ENCODE data around the gene C2CD4C. TPM values are rescaled to one million over a fixed set of nuclear protein-coding genes. Genes with fewer than 3 reads are reported as not detected.

The C2CD4C gene
- total RNA-seq, 1 donor from 2014 or later, result 1.1 TPM

DNA sequence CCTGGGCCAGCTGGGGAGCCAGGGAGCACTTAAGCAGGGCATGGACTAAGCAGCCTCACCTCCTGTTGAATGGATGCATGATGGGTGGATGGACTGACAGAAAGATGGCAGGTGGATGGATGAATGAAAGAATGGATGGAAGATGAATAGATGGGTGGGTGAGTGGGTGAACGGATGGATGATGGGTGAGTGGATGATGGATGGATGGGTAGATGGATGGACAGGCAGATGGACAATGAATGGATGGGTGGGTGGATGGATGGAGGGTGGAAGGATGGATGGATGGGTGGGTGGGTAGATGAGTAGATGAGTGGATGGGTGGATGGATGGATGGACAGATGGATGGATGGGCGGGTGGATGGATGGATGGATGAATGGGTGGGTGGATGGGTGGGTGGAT lies 33.1 kb upstream of the C2CD4C start:
- H3K4me1 Mint-ChIP-seq (ENCODE audit: low read depth), result no peaks in the 10 kb centered on the region
- H3K9me3 Mint-ChIP-seq (ENCODE audit: low read depth), result no peaks in the 10 kb centered on the region
- H3K4me3 Mint-ChIP-seq (ENCODE audit: unreplicated experiment), result no peak overlapping the region
- H3K36me3 Mint-ChIP-seq (ENCODE audit: low read depth), result peaks cover 9% of the 10 kb centered on the region
- H3K27ac Mint-ChIP-seq (ENCODE audit: unreplicated experiment), result no peak overlapping the region
- DNase-seq (ENCODE audit: low spot score), result no peak
- TF ChIP-seq, protein P1, sequence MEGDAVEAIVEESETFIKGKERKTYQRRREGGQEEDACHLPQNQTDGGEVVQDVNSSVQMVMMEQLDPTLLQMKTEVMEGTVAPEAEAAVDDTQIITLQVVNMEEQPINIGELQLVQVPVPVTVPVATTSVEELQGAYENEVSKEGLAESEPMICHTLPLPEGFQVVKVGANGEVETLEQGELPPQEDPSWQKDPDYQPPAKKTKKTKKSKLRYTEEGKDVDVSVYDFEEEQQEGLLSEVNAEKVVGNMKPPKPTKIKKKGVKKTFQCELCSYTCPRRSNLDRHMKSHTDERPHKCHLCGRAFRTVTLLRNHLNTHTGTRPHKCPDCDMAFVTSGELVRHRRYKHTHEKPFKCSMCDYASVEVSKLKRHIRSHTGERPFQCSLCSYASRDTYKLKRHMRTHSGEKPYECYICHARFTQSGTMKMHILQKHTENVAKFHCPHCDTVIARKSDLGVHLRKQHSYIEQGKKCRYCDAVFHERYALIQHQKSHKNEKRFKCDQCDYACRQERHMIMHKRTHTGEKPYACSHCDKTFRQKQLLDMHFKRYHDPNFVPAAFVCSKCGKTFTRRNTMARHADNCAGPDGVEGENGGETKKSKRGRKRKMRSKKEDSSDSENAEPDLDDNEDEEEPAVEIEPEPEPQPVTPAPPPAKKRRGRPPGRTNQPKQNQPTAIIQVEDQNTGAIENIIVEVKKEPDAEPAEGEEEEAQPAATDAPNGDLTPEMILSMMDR (IDR thresholded peaks at IDR 0.05), result no peak
- H3K27me3 Mint-ChIP-seq (ENCODE audit: low read depth), result no peaks in the 10 kb centered on the region

DNA sequence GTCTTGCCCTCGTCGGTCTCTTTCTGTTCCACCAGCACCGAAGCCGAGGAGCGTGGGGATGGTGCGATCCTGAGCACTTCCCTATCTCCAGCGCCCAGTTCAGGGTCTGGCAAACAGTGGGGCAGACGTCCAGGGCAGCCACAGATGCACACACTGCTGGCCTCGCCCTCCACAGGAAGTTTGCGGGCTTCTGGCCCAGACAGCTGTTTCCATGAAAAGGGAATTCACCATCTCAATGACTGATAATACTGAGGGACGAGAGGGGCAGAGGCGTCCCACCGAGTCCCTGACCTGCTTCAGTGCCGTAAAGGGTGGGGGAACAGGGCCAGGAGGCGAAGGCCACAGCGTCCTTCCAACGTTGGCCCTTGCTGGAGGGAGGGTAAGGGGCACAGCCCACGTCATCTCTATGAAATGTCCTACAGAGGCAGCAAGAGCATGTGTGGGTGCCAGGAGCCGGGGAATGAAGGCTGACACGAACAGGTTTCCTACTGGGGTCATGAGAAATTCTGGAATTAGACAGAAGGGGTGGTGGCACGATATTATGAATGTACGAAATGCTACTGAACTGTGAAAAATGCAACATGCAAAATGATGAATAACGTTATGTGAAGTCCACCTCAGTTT lies 32.4 kb upstream of the C2CD4C start:
- Mint-ChIP-seq H3K27me3 (ENCODE audit: low read depth) (no peaks in the 10 kb centered on the region), H3K4me3 (ENCODE audit: unreplicated experiment) (no peak overlapping the region), H3K4me1 (ENCODE audit: low read depth) (no peaks in the 10 kb centered on the region), H3K36me3 (ENCODE audit: low read depth) (peaks cover 9% of the 10 kb centered on the region), H3K9me3 (ENCODE audit: low read depth) (no peaks in the 10 kb centered on the region), H3K27ac (ENCODE audit: unreplicated experiment) (no peak overlapping the region)
- no peak for DNase-seq (ENCODE audit: low spot score)
- TF ChIP-seq, protein P1 (IDR thresholded peaks at IDR 0.05), result no peak

DNA sequence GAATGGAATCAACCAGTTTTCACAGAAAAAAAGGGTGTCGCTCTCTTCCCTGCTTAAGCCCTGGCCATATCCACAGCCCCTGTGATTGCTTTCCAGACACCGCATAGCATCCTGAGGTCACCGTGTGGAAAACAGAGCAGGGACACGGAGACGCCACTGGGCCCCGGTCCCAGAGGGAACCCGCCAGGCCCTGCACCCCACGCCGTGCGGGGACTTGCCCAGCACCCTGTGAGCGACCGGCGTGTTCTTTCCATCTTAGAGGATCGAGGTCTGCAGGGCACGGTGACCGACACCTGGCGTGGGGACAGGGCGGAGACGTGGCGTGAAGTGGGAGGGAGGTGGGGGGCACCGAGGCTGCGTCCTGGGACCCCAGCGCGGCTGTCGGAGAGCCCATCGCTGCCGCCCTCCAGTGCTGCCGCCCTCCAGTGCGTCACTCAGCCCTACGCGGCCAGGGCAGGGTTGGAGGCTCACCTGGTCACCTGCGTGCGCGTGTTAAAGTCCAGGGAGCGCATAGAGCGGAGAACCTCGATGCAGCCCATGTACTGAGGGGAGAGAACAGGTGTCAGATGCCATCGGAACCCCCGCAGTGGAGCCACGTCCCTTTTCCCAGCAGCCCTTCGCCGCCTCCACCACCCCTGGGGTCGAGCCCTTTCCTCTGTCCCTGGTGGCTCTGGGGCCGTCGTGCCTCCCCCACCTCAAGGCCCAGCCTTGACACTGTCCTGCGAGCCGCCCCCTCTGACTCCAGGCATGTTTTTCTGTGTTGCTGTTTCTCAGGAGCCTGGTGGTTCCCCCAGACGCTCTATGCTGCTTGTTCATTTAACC lies 31.7 kb upstream of the C2CD4C start:
- H3K4me1 Mint-ChIP-seq (ENCODE audit: low read depth), result no peaks in the 10 kb centered on the region
- no peak overlapping the region for H3K4me3 Mint-ChIP-seq (ENCODE audit: unreplicated experiment)
- H3K9me3 Mint-ChIP-seq (ENCODE audit: low read depth), result no peaks in the 10 kb centered on the region
- TF ChIP-seq, protein P1 (IDR thresholded peaks at IDR 0.05), result no peak
- peaks cover 9% of the 10 kb centered on the region for H3K36me3 Mint-ChIP-seq (ENCODE audit: low read depth)
- no peak overlapping the region for H3K27ac Mint-ChIP-seq (ENCODE audit: unreplicated experiment)
- no peaks in the 10 kb centered on the region for H3K27me3 Mint-ChIP-seq (ENCODE audit: low read depth)
- DNase-seq (ENCODE audit: low spot score), result no peak

DNA sequence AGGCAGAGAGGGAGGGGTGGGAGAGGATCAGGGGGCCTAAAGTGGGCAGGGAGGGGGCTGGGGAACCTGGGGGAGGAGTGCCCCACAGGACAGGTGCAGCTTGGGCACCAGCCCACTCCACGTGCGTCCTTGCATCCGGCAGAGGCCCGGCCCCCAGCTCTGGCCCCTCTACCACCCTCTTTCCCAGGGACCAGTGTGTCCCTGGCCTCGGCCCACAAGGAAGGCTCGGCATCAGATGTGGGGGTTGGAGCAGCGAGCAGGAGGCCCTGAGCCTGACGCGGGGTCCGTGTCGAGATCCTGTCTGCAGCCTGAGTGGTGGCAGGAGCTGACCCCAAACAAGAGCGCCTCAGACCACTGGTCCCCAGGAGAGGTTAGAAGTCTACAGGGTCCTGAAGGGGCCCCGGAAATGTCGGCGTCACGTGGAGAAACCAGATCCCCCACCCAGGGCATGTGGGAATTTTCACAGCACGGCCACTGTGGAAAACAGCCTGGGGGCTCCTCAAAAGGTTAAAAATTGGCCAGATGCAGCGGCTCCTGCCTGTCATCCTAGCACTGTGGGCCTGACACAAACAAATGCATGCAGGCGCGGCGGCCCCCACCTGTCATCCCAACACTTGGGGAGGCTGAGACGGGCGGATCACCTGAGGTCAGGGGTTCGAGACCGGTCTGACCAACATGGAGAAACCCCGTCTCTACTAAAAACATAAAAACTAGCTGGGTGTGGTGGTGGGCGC lies 30.4 kb upstream of the C2CD4C start:
- DNase-seq (ENCODE audit: low spot score), result no peak
- H3K4me3 Mint-ChIP-seq (ENCODE audit: unreplicated experiment), result no peak overlapping the region
- H3K27me3 Mint-ChIP-seq (ENCODE audit: low read depth), result no peaks in the 10 kb centered on the region
- H3K27ac Mint-ChIP-seq (ENCODE audit: unreplicated experiment), result no peak overlapping the region
- peaks cover 9% of the 10 kb centered on the region for H3K36me3 Mint-ChIP-seq (ENCODE audit: low read depth)
- TF ChIP-seq, protein P1 (IDR thresholded peaks at IDR 0.05), result no peak
- H3K9me3 Mint-ChIP-seq (ENCODE audit: low read depth), result no peaks in the 10 kb centered on the region
- no peaks in the 10 kb centered on the region for H3K4me1 Mint-ChIP-seq (ENCODE audit: low read depth)

DNA sequence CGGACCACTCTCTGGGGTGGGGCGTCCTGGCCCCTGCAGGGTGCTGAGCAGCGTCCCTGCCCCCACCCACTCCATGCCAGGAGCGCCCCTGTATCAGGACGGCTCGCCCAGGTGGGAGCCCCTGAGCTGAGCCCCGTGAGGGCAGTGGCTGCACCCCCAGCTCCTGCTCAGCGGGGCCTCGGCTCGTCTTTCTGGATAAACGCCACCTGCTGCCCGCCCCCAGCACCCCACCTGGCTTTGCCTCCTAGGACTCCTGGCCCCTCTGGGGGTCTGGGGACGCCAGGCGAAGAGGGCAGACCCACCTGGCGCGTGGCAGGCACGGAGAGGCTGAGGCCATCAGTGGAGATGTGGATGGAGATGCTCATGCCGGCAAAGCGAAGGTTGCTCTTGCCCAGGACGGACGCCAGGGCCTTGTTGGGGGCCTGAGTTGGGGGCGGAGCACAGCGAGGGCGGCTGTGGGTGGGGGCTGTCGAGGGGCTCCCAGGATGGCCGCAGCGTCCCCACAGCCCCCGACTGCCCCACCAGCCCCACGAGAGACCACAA lies 29.5 kb upstream of the C2CD4C start:
- H3K9me3 Mint-ChIP-seq (ENCODE audit: low read depth), result no peaks in the 10 kb centered on the region
- DNase-seq (ENCODE audit: low spot score), result no peak
- TF ChIP-seq, protein P1 (IDR thresholded peaks at IDR 0.05), result no peak
- H3K27ac Mint-ChIP-seq (ENCODE audit: unreplicated experiment), result no peak overlapping the region
- H3K4me1 Mint-ChIP-seq (ENCODE audit: low read depth), result no peaks in the 10 kb centered on the region
- no peaks in the 10 kb centered on the region for H3K27me3 Mint-ChIP-seq (ENCODE audit: low read depth)
- peaks cover 9% of the 10 kb centered on the region for H3K36me3 Mint-ChIP-seq (ENCODE audit: low read depth)
- no peak overlapping the region for H3K4me3 Mint-ChIP-seq (ENCODE audit: unreplicated experiment)

Data from chondrocyte (in vitro differentiated cells).